GM12892 (cell line): ENCODE measurements around the gene GPR34. TPM values are rescaled to one million over a fixed set of nuclear protein-coding genes. Genes with fewer than 3 reads are reported as not detected.
"Not testable (repeated sequence)": the region's sequence is repeated elsewhere in the genome, so short reads cannot be mapped to it uniquely, and the experiment has no call there.

ENCODE experiments used
- DNase-seq: peaks from one replicate; pipeline ENCODE4 v3.0.0; 2011; ENCODE audit not compliant: insufficient read length
- FAIRE-seq: peaks from 2 replicates; lab custom pipeline; 2011; peaks lifted over from hg19 to GRCh38; lab: Jason Lieb, UNC
- POLR2A ChIP-seq: IDR thresholded peaks from 2 replicates; pipeline ENCODE4 v1.6.1; 2011; ENCODE audit warnings: low read depth, low read length, control low read depth
- POLR2AphosphoS5 ChIP-seq: IDR thresholded peaks from 2 replicates; pipeline ENCODE4 v1.6.1; 2011; ENCODE audit warnings: low read depth, low read length, control low read depth
- TAF1 ChIP-seq: IDR thresholded peaks from 2 replicates; pipeline ENCODE4 v1.6.1; 2011; ENCODE audit warnings: low read depth, mild to moderate bottlenecking, control low read depth, low read length, borderline replicate concordance
- polyA plus RNA-seq: library from polyadenylated mRNA; unstranded; fragments of >200 nt; gene quantifications from one replicate; pipeline ENCODE4 v1.2.1, GENCODE V29; 2012; ENCODE audit warnings: missing spikeins, inconsistent platforms; ENCODE audit not compliant: missing spikeins

Gene GPR34, protein sequence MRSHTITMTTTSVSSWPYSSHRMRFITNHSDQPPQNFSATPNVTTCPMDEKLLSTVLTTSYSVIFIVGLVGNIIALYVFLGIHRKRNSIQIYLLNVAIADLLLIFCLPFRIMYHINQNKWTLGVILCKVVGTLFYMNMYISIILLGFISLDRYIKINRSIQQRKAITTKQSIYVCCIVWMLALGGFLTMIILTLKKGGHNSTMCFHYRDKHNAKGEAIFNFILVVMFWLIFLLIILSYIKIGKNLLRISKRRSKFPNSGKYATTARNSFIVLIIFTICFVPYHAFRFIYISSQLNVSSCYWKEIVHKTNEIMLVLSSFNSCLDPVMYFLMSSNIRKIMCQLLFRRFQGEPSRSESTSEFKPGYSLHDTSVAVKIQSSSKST
- polyA plus RNA-seq, result 0.23 TPM

DNA sequence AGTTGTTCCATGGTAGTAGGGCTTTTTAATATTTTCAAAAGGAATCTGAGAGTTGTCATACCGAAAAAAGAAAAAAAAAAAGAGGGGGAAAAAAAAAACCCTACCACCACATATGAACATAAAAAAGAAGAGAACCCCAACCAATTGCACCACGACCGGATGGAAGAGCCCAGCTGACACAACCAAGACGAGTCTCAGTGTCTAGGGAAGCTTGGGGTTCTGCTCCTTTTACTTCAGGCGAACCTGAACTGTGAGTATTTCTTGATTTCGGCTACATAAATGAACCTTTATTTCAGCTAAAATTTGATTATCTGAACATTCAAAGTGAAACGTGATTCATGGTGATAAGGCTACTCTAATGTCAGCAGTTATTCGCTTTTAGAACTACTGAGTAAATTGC, at the start of gene GPR34:
Gene GPR34 (plus strand): TSS at position 139 of the 400 bp plus-strand sequence. CDS start 6,661 bp downstream, outside the sequence.
- DNase-seq (no peak), FAIRE-seq (no peak)
- TF ChIP-seq POLR2A, result no peak

DNA sequence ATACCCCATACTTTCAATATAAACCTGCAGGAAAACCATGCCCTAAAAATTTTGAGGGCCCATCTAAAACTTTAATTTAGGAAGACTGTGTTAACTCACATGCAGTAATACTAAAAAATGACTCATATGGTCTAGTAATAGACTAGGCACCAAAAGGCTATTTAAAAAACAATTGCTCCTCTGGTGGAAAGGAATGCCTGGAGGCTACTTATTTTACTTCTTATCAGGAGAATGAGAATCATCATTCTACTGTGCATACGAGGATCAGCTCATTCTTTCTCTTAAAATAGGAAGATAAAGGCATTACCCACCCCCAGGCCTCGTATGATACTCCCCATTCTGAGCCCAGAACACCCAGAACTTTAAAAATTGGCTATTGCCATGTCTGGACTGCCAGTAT, 42.6 kb upstream of the GPR34 start:
- FAIRE-seq, DNase-seq: not testable (repeated sequence)

DNA sequence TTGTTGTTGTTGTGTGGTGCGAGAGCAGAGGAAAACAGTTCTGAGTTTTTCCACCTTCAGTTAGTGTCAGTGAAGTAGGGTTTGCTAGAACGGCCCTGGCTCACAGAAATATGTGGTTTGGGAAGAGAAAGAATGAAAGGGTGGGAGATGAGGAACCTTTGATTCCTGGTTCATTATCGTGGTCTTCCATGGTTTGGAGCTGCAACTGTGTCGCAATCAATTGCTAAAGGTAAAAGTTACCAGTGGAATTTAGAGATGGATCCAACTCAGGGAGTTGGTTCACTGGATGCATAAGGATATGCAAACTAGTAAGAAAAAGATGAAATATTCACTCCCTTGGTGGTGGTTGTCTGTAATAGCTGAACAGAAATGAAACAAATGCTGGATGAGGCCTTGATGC, 35.6 kb upstream of the GPR34 start:
- FAIRE-seq (no peak), DNase-seq (no peak)
- no peak for TF ChIP-seq POLR2AphosphoS5

DNA sequence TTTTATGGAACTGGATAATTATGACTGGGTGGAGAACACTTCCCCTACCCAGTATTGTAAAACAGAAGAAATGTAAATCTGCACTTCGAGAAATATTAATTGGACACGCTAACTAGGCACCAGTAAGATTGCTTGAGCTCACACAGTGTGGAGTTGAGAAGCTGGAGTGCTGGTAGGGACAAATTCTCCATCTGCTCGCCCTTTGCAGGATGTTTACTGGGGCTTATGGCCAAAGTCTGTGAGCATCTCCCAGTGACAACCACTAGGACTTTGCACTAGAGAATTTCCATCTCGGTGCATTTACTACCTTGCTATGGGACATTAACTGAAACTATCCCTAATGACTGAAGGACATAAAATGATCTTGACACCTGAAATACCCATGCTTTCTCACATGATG, 33.7 kb upstream of the GPR34 start:
- no peak for TF ChIP-seq POLR2A
- TF ChIP-seq TAF1, result no peak
- TF ChIP-seq POLR2AphosphoS5, result no peak
- FAIRE-seq, result no peak
- no peak for DNase-seq

DNA sequence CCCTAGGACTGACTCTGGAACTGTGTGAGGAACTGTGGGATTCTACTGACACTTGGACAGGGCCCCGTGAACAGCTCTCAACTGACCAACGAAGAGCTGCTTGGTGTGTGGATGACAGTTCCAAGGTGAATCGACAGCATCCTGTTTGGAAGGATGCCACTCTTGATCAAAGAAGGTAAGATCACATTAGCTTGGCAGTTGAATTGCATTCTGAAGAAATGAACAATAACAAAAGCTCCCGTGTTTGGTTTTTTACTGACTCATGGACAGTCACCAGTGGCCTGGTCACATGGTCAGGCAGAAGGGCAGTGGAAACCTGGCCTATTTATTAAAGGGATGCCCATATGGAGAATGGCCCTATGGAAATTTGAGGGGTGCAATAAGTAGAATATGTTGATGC, 33.1 kb upstream of the GPR34 start:
- TF ChIP-seq TAF1 (no peak), POLR2A (no peak), POLR2AphosphoS5 (no peak)
- no peak for DNase-seq
- FAIRE-seq, result no peak

DNA sequence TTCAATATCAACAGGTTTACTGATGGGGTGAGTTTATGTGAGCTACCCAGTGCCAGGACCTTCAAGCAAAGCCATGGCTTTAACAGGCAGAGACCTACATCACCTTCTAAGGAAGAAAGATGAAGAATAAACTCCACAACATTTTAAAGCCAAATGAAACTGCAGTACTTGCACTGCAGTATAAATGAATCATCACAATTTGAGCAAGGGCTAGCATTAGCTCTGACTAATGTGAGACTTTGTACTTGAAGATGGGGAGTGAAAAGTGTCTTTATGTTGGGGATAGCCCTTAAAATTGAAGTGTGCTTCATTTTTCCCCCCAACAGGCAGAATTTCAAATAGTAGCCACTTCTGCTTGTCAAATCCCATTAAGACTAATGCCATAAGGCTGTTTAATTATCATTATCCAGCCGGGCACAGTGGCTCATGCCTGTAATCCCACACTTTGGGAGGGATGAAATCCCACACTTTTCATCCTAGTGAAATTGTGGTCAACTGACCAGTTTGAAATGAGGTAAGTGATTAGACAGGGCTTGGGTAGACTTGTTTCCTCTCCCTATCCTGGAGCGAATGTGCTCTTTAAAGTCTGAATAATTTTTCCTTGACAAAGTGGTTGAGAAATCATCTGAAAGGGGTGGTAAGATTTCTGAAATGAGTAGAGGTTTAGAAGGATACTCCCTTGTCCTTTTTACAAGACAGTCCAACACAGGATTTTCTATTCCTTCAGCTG, 27.2 kb upstream of the GPR34 start:
- FAIRE-seq (peak; percentile 67), DNase-seq (no peak)
- no peak for TF ChIP-seq POLR2AphosphoS5
- TF ChIP-seq POLR2A, result no peak
- TF ChIP-seq TAF1, result no peak

DNA sequence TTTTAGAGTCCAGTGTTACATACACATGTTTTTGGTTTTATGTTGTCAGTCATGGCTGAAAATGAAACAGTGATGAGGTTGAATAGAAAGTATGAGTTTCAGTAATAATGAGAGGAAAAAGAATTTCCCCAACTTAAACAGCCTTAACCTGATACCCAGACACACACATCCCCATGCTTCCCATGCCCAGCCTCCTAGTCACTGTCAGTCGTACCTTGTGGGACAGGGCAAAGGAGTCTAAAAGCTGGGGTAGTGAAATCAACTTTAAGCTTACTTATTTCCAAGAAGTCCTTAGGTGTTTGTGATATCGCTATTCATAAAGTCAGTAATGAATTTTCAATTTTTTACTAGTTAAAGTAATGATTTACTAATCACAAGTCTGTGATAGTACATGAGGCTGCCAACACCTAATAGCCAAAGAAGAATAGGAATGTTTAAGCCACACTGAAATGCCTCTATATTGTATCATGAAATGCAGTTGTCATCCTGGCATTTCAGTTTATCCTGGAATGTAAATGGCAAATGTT, 24.3 kb upstream of the GPR34 start:
- peak; percentile 24 for FAIRE-seq
- no peak for DNase-seq
- no peak for TF ChIP-seq POLR2AphosphoS5
- no peak for TF ChIP-seq POLR2A
- no peak for TF ChIP-seq TAF1

DNA sequence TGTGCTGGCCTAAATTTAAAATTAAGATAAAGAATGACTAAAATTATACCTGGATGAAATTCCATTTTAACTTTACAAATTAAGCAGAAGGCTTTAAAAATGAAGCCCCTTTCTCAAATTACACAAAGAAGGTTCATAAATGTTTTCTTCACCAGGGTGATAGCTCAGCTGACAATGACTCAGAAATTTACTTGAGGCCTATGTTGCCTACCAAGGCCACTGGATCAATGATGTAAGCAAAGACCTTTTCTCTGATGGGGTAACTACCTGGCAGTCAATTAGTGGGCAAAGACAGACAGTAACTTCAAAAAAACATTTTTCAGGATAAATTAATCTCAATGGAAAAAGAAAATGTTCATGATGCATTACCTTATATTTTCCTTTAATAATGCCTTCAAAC, 23.9 kb upstream of the GPR34 start:
- DNase-seq (no peak), FAIRE-seq (no peak)
- no peak for TF ChIP-seq POLR2AphosphoS5
- TF ChIP-seq POLR2A, result no peak
- TF ChIP-seq TAF1, result no peak

DNA sequence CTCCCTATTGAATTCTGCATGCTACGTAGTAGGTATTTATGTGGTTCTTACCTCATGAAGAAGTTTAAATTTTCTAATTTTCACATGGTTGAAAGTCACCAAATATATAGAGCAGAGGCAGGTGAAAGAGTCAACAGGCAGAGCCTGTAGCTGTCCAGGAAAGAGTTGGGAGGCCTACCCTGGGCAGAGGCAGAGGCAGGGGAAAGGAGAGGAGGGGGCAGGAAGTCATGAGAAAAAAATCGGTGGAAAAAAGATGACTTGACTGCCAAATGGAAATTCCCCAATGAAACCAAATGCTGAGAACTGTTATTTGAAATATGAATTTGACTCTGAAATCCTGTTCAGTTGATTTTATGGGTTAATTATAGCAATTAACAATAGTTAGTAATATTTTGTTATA, 23.1 kb upstream of the GPR34 start:
- DNase-seq (no peak), FAIRE-seq (no peak)
- TF ChIP-seq POLR2AphosphoS5 (no peak), POLR2A (no peak), TAF1 (no peak)

DNA sequence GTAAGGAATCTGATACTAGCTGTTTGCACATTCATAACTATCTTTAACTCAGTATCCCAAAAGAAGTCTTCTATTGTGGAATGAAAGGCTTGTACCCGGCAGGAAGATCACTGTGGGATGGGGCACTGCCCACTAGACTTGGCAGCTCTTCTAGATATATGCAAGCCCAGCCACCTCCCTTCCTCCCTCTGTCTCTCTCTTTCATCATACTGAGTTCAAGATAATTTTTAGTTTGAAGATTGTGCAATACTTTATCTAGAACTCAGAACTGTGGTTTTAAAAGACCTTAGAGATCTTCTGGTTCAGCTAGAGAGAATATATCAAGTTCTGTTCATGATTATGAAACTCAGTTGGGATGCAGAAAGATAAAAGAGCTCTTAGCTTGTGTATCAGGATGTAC, 22.5 kb upstream of the GPR34 start:
- FAIRE-seq (no peak), DNase-seq (no peak)
- TF ChIP-seq TAF1 (no peak), POLR2A (no peak), POLR2AphosphoS5 (no peak)

DNA sequence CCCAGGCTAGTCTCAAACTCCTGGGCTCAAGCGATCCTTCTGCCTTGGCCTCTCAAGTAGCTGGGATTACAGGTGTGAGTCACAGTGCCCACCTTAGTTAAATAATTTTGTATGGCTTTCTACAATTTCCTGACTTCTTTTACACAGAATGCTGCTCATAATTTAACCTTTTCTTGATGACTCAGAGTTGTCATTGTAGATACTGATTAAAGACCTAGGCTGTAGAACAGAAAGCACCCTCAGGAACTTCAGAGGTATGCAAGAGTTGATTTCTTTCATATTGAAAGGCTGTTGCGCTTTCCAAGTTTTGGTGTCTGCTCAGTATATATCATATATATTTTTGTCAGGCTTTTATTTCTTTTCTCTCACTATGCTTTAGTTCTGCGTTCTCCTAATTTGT, 21.1 kb upstream of the GPR34 start:
- DNase-seq (no peak), FAIRE-seq (no peak)
- TF ChIP-seq TAF1 (no peak), POLR2AphosphoS5 (no peak), POLR2A (no peak)

DNA sequence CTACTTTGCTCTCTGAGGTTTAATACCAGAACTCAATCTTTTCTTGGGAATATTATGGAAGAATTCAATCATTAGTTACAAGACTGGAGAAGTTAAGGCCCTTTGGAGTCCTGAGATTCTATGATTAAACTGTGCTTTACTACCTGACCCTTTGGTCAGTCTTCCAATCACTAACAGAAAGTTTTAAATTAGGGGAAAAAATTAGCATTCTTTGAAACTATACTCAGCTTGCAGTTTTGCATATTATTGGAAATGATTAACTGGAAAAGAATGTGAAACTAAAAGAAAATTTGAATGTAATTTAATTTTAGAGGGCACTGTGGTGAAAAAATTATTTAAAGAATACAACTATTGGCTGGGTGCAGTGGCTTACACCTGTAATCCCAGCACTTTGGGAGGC, 18.7 kb upstream of the GPR34 start:
- FAIRE-seq (no peak), DNase-seq (no peak)
- TF ChIP-seq TAF1 (no peak), POLR2AphosphoS5 (no peak), POLR2A (no peak)
